GM18870 (cell line): ENCODE measurements around the gene TRIM10.

ENCODE experiments used
- ATAC-seq: cut with Tn5 transposase; IDR thresholded peaks from one replicate; pipeline ENCODE4 v1.9.1; 2021; ENCODE audit warnings: moderate library complexity; ENCODE audit not compliant: unreplicated experiment

Gene TRIM10

DNA sequence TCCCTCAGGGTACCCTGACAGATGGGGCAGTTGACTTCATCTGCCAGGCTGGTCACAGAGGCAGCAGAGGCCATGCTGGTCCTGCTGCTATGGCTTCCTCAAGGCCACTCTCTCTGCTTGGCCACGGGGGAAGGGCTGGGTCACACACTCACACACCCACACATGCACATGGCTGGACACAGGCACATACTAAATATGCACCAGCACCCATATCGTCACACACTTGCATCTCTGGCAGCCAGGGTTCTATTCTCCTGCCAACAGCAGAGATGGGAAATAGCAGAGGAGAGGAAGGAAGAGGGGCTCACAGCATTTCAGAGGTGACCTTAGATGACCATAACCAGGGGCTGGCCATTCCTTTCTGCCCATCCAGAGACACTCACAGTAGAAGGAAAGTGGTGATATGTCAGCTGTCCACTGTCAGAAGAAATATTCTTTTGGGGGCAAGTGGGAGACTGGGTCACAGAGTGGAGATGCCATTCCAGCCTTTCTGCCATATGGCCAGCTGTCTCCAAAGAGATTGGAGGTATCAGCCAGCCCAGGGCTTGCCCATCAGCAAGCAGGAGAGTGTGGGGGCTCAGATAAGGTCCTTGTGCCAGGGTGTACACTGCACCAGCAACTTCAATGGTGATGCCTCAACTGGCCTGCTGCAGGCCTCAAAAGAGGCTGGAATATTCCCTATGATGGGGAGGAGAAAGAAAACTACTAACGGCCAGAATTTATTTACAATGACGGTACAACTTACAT is at the start of gene TRIM10:
TSS of gene TRIM10 (minus strand) at position 427 of the 747 bp plus-strand sequence. CDS start at position 74, 353 bp downstream.
- no peak for ATAC-seq

DNA sequence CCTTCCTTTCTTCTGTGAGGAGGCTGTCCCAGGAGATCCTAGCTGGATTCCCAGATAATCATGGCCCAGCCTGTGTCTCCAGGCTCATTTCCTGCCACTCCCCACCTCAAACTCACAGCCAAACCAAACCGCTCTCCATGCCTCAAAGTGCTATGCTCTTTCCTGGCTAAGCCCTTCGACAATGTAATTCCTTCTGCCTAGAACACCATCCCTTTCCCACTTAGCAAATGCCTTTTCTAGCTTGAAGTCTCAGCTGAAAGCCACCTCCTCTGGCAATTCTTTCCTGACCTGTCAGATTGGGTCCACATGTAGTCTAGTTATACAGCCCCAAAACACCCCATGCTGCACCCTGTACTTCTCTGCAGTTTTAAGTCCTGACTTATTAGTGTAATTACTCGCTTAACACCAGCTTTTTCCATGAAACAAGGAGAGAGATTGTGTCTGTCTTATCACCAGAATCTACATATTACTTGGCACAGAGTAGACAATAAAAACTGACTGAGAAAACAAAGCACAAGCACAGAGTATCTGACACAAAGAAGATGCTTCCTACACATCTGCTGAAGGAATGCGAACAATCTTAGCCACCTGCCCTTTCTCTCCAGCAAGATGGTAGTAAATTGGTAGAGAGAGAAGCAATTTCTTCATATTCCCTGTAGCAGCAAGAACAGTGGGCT is 46.7 kb upstream of the TRIM10 start:
- ATAC-seq: no peak

- ATAC-seq: no peak
These were observed 46.0 kb upstream of the TRIM10 start for GRCh38 chr6:30206799-30207618.

- no peak for ATAC-seq
These were observed 45.1 kb upstream of the TRIM10 start for GRCh38 chr6:30206152-30206551.

DNA sequence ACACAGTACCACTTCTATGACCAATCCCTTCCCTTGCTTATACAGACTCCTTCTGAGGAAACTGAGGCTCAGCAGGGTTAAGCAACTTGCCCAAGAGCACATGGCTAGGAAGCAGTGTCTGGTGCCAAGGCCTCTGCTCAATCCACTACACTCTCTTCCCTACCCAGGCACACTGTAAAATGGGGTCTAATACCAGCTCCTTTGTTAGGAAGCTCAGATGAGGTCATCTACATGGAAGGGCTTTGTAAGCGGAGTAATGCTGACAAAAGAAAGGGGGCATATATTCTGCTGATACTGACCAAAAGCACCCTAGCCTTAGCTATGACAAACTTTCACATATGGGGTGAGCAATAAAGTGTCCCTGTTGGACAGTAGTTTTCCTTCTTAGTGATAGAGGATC is 43.1 kb upstream of the TRIM10 start:
- ATAC-seq: no peak

- ATAC-seq: no peak
These were observed 41.4 kb upstream of the TRIM10 start for GRCh38 chr6:30202366-30202765.

DNA sequence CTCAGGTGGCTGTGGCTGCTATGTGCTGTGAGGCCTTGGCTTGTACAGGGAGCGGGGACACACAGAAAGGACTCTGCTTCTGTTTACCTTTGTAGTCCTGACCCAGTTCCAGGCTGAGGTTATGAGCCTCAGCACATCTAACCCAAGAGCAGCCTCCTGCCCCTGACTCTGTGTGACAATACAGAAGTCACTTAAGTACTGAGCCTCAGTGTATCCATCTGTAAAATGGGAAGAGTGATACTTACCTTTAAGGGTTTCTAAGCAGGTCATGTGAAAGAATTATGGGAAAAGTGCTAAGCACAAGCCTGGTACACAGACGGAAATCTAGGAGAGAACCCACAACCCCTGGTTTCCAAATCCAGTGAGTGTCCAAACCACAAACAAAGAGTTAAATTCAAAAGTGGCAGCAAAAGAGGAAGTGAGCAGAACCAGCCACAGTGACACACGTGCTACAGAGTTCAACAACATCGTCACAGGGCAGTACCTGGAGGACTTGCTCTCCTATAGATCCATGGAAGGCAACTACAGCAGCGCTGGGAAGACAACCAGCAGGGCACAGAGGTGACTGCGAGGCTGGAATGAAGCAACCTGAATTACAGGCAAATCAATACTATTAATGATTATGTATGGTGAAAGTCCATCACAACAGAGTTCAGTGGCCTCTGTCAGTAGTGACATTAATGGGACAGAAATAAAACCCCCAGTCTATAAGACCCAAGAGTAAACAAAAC is 39.7 kb upstream of the TRIM10 start:
- ATAC-seq: no peak

GRCh38 chr6:30198166-30199084 is 37.4 kb upstream of the TRIM10 start:
- no peak for ATAC-seq

- no peak for ATAC-seq
These were observed 35.4 kb upstream of the TRIM10 start for GRCh38 chr6:30196376-30196775.

- ATAC-seq: no peak
These were observed 34.9 kb upstream of the TRIM10 start for GRCh38 chr6:30195951-30196350.

DNA sequence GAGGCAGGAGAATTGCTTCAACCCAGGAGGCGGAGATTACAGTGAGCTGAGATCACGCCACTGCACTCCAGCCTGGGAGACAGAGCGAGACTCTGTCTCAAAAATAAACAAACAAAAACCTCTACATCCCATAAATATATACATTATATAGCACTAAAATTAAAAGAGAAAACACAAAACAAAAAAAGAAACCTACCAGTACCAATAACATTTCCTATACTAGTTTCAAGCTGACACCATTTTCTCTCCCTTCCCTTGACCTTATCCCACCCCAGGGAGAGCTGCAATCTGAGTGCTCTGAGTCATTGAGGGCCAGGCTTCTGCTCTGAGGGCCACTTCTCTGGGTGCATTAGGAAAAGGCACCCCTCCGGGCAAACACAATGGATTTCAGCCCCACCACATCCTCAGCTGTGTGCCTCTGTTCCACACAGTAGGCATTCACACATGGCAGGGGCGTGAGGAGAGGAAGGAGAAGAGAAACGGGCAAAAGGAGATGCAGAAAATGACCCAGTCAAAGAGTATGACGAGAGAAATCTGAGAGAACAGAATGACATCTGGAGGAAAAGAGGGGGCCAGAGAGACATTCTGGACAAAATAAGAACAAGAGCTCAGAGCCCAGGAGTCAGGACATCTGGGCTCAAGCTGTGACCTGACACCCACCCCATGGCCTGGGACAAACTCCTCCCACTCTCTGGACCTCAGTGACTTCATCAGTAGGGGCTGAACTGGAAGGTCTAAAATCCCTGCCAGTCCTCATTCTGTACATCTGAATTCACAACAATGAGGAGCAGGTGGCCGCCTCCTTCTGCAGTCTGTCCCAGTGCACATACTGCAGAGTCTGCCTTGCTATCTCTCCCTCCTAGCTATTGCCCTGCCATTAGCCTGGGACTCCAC is 34.0 kb upstream of the TRIM10 start:
- ATAC-seq: no peak

DNA sequence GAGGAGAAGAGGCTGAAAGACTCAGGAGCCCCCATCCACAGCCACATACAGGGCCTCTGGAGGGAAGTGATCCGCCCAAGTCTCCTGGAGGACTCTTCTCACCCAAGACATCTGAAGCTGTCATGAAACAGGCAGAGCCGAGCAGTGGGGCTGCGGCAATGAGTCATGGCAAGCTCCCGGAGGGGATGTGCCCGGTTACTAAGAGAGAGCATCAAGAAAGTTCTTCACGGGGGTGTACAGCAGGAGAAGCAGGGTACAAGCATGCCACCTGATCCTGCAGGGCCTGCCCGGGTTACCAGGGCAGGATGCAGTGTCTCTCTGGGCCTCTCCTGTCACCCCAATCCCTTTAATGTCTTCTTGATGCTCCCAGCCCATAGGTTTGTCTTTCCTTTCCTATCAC is 31.1 kb upstream of the TRIM10 start:
- ATAC-seq: no peak

- ATAC-seq: no peak
These were observed 27.5 kb upstream of the TRIM10 start for GRCh38 chr6:30188541-30188940.

GRCh38 chr6:30185846-30186484 is 25.0 kb upstream of the TRIM10 start:
- no peak for ATAC-seq

DNA sequence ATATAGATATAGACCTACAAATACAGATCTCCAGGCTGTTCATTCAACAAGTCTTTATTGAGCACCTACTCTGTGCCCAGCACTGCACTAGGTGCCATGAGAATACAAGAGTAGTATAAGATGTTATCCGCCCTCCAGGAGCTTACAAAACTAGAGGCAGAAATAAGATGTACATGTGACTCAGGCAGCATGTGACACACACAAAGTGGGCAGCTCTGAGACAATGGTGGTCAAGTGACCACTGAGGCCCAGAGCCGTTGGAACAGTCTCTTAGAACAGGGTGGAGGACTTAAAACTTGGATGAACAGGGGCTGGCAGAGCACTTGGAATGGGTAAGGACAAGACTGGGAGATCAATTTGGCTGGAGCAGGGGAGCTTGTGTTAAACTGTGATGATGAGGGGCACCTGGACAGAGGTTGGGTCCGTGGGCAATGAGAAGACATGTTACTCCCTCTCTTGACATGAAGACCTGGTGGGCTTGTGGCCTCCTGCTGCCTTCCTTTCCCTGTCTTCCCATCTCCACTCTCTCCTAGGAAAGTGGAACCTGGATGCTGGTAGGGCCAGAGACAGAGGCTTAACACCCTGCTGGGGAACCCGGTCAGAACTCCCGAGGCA is 23.5 kb upstream of the TRIM10 start:
- no peak for ATAC-seq

- ATAC-seq: no peak
These were observed 19.1 kb upstream of the TRIM10 start for GRCh38 chr6:30180145-30180544.

- ATAC-seq: no peak
These were observed 17.8 kb upstream of the TRIM10 start for GRCh38 chr6:30178837-30179236.

DNA sequence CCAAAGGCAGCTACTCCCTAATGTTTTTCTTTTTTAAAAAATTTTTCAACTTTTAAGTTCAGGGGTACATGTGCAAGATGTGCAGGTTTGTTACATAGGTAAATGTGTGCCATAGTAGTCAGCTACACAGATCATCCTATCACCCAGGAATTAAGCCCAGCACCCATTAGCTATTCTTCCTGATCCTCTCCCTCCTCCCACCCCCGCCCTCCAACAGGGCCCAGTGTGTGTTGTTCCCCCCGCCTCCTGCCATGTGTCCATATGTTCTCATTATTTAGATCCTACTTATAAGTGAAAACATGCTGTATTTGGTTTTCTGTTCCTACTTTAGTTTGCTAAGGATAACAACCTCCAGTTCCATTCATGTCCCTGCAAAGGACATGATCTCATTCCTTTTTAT is 14.8 kb upstream of the TRIM10 start:
- no peak for ATAC-seq
